Fibroblast of lung (primary cell): Measurements from ENCODE around the gene MARCKS.

Experiments
- CTCF ChIP-seq, 2 donors: IDR thresholded peaks in 1 of 2; conservative IDR thresholded peaks in 1 of 2; 1 replicate in 1 of 2; 2 replicates in 1 of 2; pipeline ENCODE4 v1.5.1; 2011 to 2012; ENCODE audit warnings: low read length in 2 of 2, control low read depth in 1 of 2, inconsistent platforms in 1 of 2, low read depth in 1 of 2, mild to moderate bottlenecking in 1 of 2
- EZH2 ChIP-seq: IDR thresholded peaks from 2 replicates; pipeline ENCODE4 v1.5.1; 2012; ENCODE audit warnings: low read length, control low read depth, mild to moderate bottlenecking; ENCODE audit errors: missing control alignments

- no peak for TF ChIP-seq CTCF (conservative IDR thresholded peaks at IDR 0.05 in 1 of 2, IDR thresholded peaks at IDR 0.05 in 1 of 2; ENCODE audit: low read depth in 1 of 2, low read length in 2 of 2)
- TF ChIP-seq EZH2 = no peak
Measured at GRCh38 chr6:113830140-113830539, 27.0 kb upstream of the MARCKS start.
